ENCODE measurements around the gene FBXW11. TPM values are rescaled to one million over a fixed set of nuclear protein-coding genes. Genes with fewer than 3 reads are reported as not detected.

The FBXW11 gene
- total RNA-seq, 1 experiment from 2014 or later, result 52.0 TPM

GRCh38 chr5:171963416-171963815 lies 43.0 kb downstream of the FBXW11 start:
- no peak for ATAC-seq
- peaks cover 16% of the 10 kb centered on the region; the same call in 1 of the 2 replicates for H4K20me1 ChIP-seq (ENCODE audit: insufficient read depth)
- ChIA-PET POLR2A (no interaction called here), CTCF (no interaction called here), RAD21 (ENCODE audit: low non-redundant PET in 1 of 2, low total read pairs in 2 of 2, uncharacterized antibody in 2 of 2, unreplicated experiment in 2 of 2) (no interaction called here)
- H3K9me3 ChIP-seq (ENCODE audit: control insufficient read depth in 1 of 2, insufficient read depth in 1 of 2, low read depth in 1 of 2, low read length in 2 of 2), result no peaks in the 10 kb centered on the region
- H3K27me3 ChIP-seq (ENCODE audit: insufficient read depth, low read length), result no peaks in the 10 kb centered on the region
- H3K9me2 ChIP-seq (ENCODE audit: insufficient read depth), result no peaks in the 10 kb centered on the region
- TF ChIP-seq SRF (IDR thresholded peaks at IDR 0.05; ENCODE audit: low read depth), result no peak
- TF ChIP-seq REST (IDR thresholded peaks at IDR 0.05; ENCODE audit: low read depth), result no peak
- TF ChIP-seq ATF3 (IDR thresholded peaks at IDR 0.05), result no peak
- no peak for TF ChIP-seq RAD21 (IDR thresholded peaks at IDR 0.05; ENCODE audit: low read depth)
- TF ChIP-seq FOSL1 (IDR thresholded peaks at IDR 0.05; ENCODE audit: low read depth), result no peak
- no peak for TF ChIP-seq TCF7L2 (IDR thresholded peaks at IDR 0.05; ENCODE audit: borderline replicate concordance, extremely low read depth, insufficient read depth, insufficient read length)
- TF ChIP-seq CEBPB (IDR thresholded peaks at IDR 0.05; ENCODE audit: low read depth), result no peak
- no peak for TF ChIP-seq SIN3A (IDR thresholded peaks at IDR 0.05; ENCODE audit: low read depth)
- TF ChIP-seq ZBTB33 (IDR thresholded peaks at IDR 0.05; ENCODE audit: extremely low read depth, insufficient replicate concordance, low read length), result no peak
- no peak for TF ChIP-seq POLR2AphosphoS5 (IDR thresholded peaks at IDR 0.05; ENCODE audit: low read depth, low read length)
- no peak for TF ChIP-seq EZH2 (IDR thresholded peaks at IDR 0.05)
- no peak for TF ChIP-seq ZNF274 (IDR thresholded peaks at IDR 0.05; ENCODE audit: low read depth, low read length)
- peaks cover 93% of the 10 kb centered on the region for H3K79me2 ChIP-seq (ENCODE audit: insufficient read depth, low read length)
- no peak for DNase-seq (ENCODE audit: low read depth, low spot score)
- no peak overlapping the region for H2AFZ ChIP-seq (ENCODE audit: low read depth, low read length, poor library complexity, severe bottlenecking)
- no peak overlapping the region for H3K9ac ChIP-seq (ENCODE audit: low read length)
- no peak overlapping the region for H3K4me3 ChIP-seq (replicated peaks in 1 of 2; ENCODE audit: low read depth in 1 of 2, low read length in 2 of 2)
- no TSS peak for BruUV-seq (replicated peaks)
- H3K27ac ChIP-seq (ENCODE audit: low read depth, low read length), result no peak overlapping the region
- intact Hi-C loops (cut with micrococcal nuclease), result no loop called here
- H3K4me1 ChIP-seq (ENCODE audit: control insufficient read depth in 1 of 2, insufficient read depth in 2 of 2, low read length in 2 of 2), result no peaks in the 10 kb centered on the region
- no peaks in the 10 kb centered on the region for H3K36me3 ChIP-seq (ENCODE audit: control insufficient read depth in 1 of 2, insufficient read depth in 2 of 2, low read length in 2 of 2)
- no peak overlapping the region for H3K4me2 ChIP-seq (ENCODE audit: low read length)
